ENCODE results near the gene MCF2L.

The MCF2L gene

DNA sequence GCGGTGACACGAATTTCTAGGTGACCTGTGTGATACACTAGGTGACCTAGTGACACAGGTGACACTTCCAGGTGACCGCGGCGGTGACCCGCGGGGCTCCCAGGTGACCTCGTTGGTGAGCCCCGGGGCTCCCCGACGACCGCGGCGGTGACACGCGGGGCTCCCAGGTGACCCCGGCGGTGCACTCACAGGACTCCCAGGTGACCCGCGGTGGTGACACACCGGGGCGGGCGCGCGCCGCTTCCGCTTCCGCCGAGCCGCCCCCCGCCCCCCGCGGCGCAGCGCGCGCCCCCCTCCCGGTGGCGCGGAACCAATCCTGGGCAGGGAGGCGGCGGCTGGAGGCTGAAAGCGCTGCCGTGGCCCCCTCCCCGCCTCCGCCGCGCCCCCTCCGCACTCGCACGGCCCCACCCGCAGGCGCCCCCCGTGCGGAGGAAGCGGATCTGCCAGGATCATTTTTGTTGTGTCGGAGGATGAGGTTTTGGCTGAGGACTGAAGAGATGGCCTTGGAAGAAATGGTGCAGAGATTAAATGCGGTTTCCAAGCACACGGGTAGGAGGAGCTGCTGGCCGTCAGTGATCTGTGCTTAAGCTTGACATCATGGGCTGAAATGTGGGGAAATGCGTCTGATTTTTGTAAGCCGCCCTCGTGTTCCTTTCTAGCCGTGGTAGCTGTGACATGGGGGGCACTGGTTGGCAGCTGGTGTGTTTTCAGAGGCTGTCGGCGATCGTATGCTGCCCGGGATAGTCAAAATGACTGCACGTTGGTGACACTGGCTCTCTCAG lies at the start of gene MCF2L:
Gene MCF2L (plus strand): TSS at position 305 of the 782 bp plus-strand sequence. CDS start 166 bp downstream, at position 471.
- Histone ChIP-seq H3K36me3 (ENCODE audit: control insufficient read depth in 2 of 2, insufficient read depth in 2 of 2, low read length in 2 of 2) (no peaks in the 10 kb centered on the region), H3K9ac (ENCODE audit: low read depth in 1 of 2, low read length in 2 of 2) (peak within 1 kb of the TSS; percentile 75 to 77), H3K9me3 (ENCODE audit: control insufficient read depth in 2 of 2, low read length in 2 of 2) (no peaks in the 10 kb centered on the region), H3K4me1 (ENCODE audit: control insufficient read depth in 2 of 2, insufficient read depth in 2 of 2, low read length in 2 of 2) (peaks cover 9 to 11% of the 10 kb centered on the region in 2 donors), H3K27ac (ENCODE audit: low read depth in 2 of 2, low read length in 2 of 2) (peak within 1 kb of the TSS; percentile 77 to 84), H3K4me3 (ENCODE audit: low read length in 2 of 2) (peak within 1 kb of the TSS; percentile 72 to 78), H3K27me3 (ENCODE audit: control insufficient read depth in 2 of 2, insufficient read depth in 2 of 2, low read length in 2 of 2) (peaks cover 0 to 5% of the 10 kb centered on the region in 2 donors)

GRCh38 chr13:112923962-112924361 lies 45.1 kb upstream of the MCF2L start:
- Histone ChIP-seq H3K4me3 (ENCODE audit: low read length in 2 of 2) (no peak overlapping the region), H3K9me3 (ENCODE audit: control insufficient read depth in 2 of 2, low read length in 2 of 2) (peaks cover 0 to 2% of the 10 kb centered on the region in 2 donors), H3K36me3 (ENCODE audit: control insufficient read depth in 2 of 2, insufficient read depth in 2 of 2, low read length in 2 of 2) (no peaks in the 10 kb centered on the region), H3K27me3 (ENCODE audit: control insufficient read depth in 2 of 2, insufficient read depth in 2 of 2, low read length in 2 of 2) (no peaks in the 10 kb centered on the region), H3K4me1 (ENCODE audit: control insufficient read depth in 2 of 2, insufficient read depth in 2 of 2, low read length in 2 of 2) (peaks cover 4% of the 10 kb centered on the region in 2 donors), H3K9ac (ENCODE audit: low read depth in 1 of 2, low read length in 2 of 2) (no peak overlapping the region), H3K27ac (ENCODE audit: low read depth in 2 of 2, low read length in 2 of 2) (no peak overlapping the region)

DNA sequence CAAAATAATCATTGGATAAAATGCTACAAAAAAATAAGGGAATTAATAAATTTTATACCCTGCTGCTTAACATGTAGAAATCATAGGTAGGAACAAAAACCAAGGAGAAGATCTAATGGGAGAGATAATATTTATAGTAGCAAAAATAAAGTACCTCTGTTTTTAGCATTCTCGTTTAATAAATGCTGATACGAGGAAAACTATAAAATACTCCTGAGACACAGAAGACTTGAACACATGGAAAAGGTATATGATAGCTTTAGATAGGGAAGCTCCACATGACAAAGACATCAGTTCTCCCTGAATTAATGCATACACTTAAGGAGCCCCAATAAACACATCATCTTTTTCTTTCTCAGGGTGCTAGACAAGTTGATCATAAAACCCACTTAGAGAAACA lies 44.6 kb upstream of the MCF2L start:
- no peaks in the 10 kb centered on the region for H3K27me3 ChIP-seq (ENCODE audit: control insufficient read depth in 2 of 2, insufficient read depth in 2 of 2, low read length in 2 of 2)
- H3K4me3 ChIP-seq (ENCODE audit: low read length in 2 of 2), result no peak overlapping the region

GRCh38 chr13:112926003-112926402 lies 43.0 kb upstream of the MCF2L start:
- Histone ChIP-seq H3K4me1 (ENCODE audit: control insufficient read depth in 2 of 2, insufficient read depth in 2 of 2, low read length in 2 of 2) (peaks cover 16% of the 10 kb centered on the region in 2 donors), H3K27ac (ENCODE audit: low read depth in 2 of 2, low read length in 2 of 2) (no peak overlapping the region), H3K9ac (ENCODE audit: low read depth in 1 of 2, low read length in 2 of 2) (no peak overlapping the region), H3K36me3 (ENCODE audit: control insufficient read depth in 2 of 2, insufficient read depth in 2 of 2, low read length in 2 of 2) (no peaks in the 10 kb centered on the region), H3K27me3 (ENCODE audit: control insufficient read depth in 2 of 2, insufficient read depth in 2 of 2, low read length in 2 of 2) (peaks cover 0 to 2% of the 10 kb centered on the region in 2 donors), H3K9me3 (ENCODE audit: control insufficient read depth in 2 of 2, low read length in 2 of 2) (peaks cover 0 to 2% of the 10 kb centered on the region in 2 donors), H3K4me3 (ENCODE audit: low read length in 2 of 2) (no peak overlapping the region)

More for the DNA sequence above, 44.6 kb upstream of the MCF2L start:
- Histone ChIP-seq H3K27ac (ENCODE audit: low read depth in 2 of 2, low read length in 2 of 2) (no peak overlapping the region), H3K36me3 (ENCODE audit: control insufficient read depth in 2 of 2, insufficient read depth in 2 of 2, low read length in 2 of 2) (no peaks in the 10 kb centered on the region), H3K9ac (ENCODE audit: low read depth in 1 of 2, low read length in 2 of 2) (no peak overlapping the region), H3K4me1 (ENCODE audit: control insufficient read depth in 2 of 2, insufficient read depth in 2 of 2, low read length in 2 of 2) (peaks cover 8% of the 10 kb centered on the region in 2 donors), H3K9me3 (ENCODE audit: control insufficient read depth in 2 of 2, low read length in 2 of 2) (peaks cover 0 to 2% of the 10 kb centered on the region in 2 donors)

DNA sequence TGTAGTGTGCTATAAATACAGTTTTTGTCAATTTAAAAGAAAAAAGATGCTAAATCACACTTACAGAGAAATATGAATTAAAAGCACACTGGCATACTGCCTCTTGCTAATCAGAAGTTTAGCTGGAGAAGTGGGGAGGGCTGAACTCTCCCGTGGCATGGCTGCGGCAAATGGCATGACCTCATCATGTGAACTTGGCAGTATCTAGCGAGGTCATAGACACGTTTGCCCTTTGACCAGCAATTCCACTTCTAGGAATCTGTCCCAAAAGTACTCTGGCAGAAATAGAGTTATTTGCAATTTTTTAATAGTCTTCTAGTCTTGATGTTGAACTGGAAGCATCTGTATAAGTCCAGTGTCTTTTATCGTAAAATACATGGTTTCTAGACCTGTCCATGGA lies 42.0 kb upstream of the MCF2L start:
- Histone ChIP-seq H3K36me3 (ENCODE audit: control insufficient read depth in 2 of 2, insufficient read depth in 2 of 2, low read length in 2 of 2) (no peaks in the 10 kb centered on the region), H3K27ac (ENCODE audit: low read depth in 2 of 2, low read length in 2 of 2) (no peak overlapping the region), H3K27me3 (ENCODE audit: control insufficient read depth in 2 of 2, insufficient read depth in 2 of 2, low read length in 2 of 2) (peaks cover 0 to 3% of the 10 kb centered on the region in 2 donors), H3K4me1 (ENCODE audit: control insufficient read depth in 2 of 2, insufficient read depth in 2 of 2, low read length in 2 of 2) (peaks cover 17 to 23% of the 10 kb centered on the region in 2 donors), H3K9me3 (ENCODE audit: control insufficient read depth in 2 of 2, low read length in 2 of 2) (peaks cover 0 to 2% of the 10 kb centered on the region in 2 donors), H3K9ac (ENCODE audit: low read depth in 1 of 2, low read length in 2 of 2) (no peak overlapping the region), H3K4me3 (ENCODE audit: low read length in 2 of 2) (no peak overlapping the region)

- no peak overlapping the region for H3K4me3 ChIP-seq (ENCODE audit: low read length in 2 of 2)
Measured at GRCh38 chr13:112928020-112928971, 40.7 kb upstream of the MCF2L start.

DNA sequence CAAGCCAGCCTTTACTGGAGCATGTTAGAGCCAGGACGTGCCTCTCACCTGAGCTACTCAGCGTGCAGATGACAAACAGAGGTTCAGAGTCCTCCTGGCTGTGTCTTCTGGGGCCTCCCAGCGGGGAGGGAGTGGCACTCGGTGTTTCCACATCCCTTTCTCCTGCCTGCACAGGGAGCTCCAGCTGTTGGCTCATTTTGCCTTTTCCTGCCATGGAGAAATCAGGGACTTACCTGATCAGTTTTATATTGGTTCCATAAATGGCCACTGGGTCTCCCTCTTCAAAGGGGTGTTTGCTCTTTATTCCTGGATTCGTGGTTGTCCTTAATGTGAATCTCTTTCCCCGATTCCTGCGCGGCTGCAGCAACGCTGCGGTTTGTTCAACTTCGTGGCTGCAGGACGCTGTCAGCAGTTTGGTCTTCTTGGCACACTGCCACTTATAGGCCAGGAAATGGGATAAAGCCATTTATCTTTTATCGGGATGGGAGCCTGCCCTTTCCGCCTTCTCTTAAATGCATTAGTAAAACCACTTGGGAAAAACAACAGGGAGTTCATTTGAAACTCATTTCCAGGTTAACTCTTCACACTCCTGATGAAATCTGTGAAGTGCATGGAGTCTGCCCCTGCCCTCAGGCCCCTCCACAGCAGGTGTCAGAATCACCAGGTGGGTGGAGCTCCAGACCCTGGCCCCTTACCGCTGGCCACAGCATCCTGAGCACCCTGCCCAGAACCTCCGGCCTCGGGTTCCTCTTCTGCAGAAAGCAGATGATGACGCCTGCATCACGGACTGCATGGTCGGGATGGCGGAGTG lies 39.8 kb upstream of the MCF2L start:
- H3K9ac ChIP-seq (ENCODE audit: low read depth in 1 of 2, low read length in 2 of 2), result no peak overlapping the region
- no peaks in the 10 kb centered on the region for H3K36me3 ChIP-seq (ENCODE audit: control insufficient read depth in 2 of 2, insufficient read depth in 2 of 2, low read length in 2 of 2)
- no peak overlapping the region for H3K4me3 ChIP-seq (ENCODE audit: low read length in 2 of 2)
- H3K9me3 ChIP-seq (ENCODE audit: control insufficient read depth in 2 of 2, low read length in 2 of 2), result peaks cover 0 to 2% of the 10 kb centered on the region in 2 donors
- H3K4me1 ChIP-seq (ENCODE audit: control insufficient read depth in 2 of 2, insufficient read depth in 2 of 2, low read length in 2 of 2), result peaks cover 17 to 23% of the 10 kb centered on the region in 2 donors
- no peak overlapping the region for H3K27ac ChIP-seq (ENCODE audit: low read depth in 2 of 2, low read length in 2 of 2)
- H3K27me3 ChIP-seq (ENCODE audit: control insufficient read depth in 2 of 2, insufficient read depth in 2 of 2, low read length in 2 of 2), result peaks cover 0 to 3% of the 10 kb centered on the region in 2 donors

More at GRCh38 chr13:112928020-112928971, 40.7 kb upstream of the MCF2L start:
- Histone ChIP-seq H3K27ac (ENCODE audit: low read depth in 2 of 2, low read length in 2 of 2) (no peak overlapping the region), H3K9ac (ENCODE audit: low read depth in 1 of 2, low read length in 2 of 2) (no peak overlapping the region), H3K36me3 (ENCODE audit: control insufficient read depth in 2 of 2, insufficient read depth in 2 of 2, low read length in 2 of 2) (no peaks in the 10 kb centered on the region), H3K4me1 (ENCODE audit: control insufficient read depth in 2 of 2, insufficient read depth in 2 of 2, low read length in 2 of 2) (peaks cover 17 to 23% of the 10 kb centered on the region in 2 donors), H3K27me3 (ENCODE audit: control insufficient read depth in 2 of 2, insufficient read depth in 2 of 2, low read length in 2 of 2) (peaks cover 0 to 3% of the 10 kb centered on the region in 2 donors), H3K9me3 (ENCODE audit: control insufficient read depth in 2 of 2, low read length in 2 of 2) (peaks cover 0 to 2% of the 10 kb centered on the region in 2 donors)

DNA sequence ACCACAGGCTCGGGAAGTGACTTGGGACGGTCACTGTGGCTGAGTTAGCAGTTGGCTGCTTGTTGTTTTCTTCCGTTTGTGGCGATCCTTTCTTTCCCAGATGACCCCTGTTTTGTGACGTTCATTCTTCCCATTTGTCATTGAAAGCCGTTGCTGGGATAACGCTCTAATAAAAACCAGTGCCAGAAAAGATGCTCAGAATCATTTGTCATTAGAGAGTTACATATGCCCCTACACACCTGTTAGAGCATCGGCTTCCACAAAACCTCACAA lies 39.3 kb upstream of the MCF2L start:
- H3K27ac ChIP-seq (ENCODE audit: low read depth in 2 of 2, low read length in 2 of 2), result no peak overlapping the region
- peaks cover 0 to 2% of the 10 kb centered on the region in 2 donors for H3K9me3 ChIP-seq (ENCODE audit: control insufficient read depth in 2 of 2, low read length in 2 of 2)
- H3K4me1 ChIP-seq (ENCODE audit: control insufficient read depth in 2 of 2, insufficient read depth in 2 of 2, low read length in 2 of 2), result peaks cover 17 to 23% of the 10 kb centered on the region in 2 donors
- no peak overlapping the region for H3K4me3 ChIP-seq (ENCODE audit: low read length in 2 of 2)
- no peak overlapping the region for H3K9ac ChIP-seq (ENCODE audit: low read depth in 1 of 2, low read length in 2 of 2)
- no peaks in the 10 kb centered on the region for H3K36me3 ChIP-seq (ENCODE audit: control insufficient read depth in 2 of 2, insufficient read depth in 2 of 2, low read length in 2 of 2)
- peaks cover 0 to 3% of the 10 kb centered on the region in 2 donors for H3K27me3 ChIP-seq (ENCODE audit: control insufficient read depth in 2 of 2, insufficient read depth in 2 of 2, low read length in 2 of 2)

DNA sequence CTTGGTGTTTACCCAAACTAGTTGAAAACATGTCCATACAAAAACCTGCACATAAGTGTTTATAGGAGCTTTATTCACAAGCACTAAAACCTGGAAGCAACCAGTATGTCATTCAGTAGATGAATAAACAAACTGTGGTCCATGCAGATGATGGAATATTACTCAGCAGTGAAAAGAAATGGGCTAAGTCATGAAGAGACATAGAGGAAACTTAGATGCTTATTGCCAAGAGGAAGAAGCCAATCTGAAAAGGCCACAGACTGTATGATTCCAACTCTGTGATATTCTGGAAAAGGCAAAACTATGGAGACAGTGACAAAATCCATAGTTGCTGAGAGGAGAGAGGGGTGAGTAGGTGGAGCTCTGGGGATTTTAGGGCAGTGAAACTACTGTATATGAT lies 38.8 kb upstream of the MCF2L start:
- H3K36me3 ChIP-seq (ENCODE audit: control insufficient read depth in 2 of 2, insufficient read depth in 2 of 2, low read length in 2 of 2), result no peaks in the 10 kb centered on the region
- H3K27ac ChIP-seq (ENCODE audit: low read depth in 2 of 2, low read length in 2 of 2), result no peak overlapping the region
- no peak overlapping the region for H3K9ac ChIP-seq (ENCODE audit: low read depth in 1 of 2, low read length in 2 of 2)
- peaks cover 0 to 2% of the 10 kb centered on the region in 2 donors for H3K9me3 ChIP-seq (ENCODE audit: control insufficient read depth in 2 of 2, low read length in 2 of 2)
- H3K4me3 ChIP-seq (ENCODE audit: low read length in 2 of 2), result no peak overlapping the region
- H3K4me1 ChIP-seq (ENCODE audit: control insufficient read depth in 2 of 2, insufficient read depth in 2 of 2, low read length in 2 of 2), result peaks cover 17 to 23% of the 10 kb centered on the region in 2 donors
- H3K27me3 ChIP-seq (ENCODE audit: control insufficient read depth in 2 of 2, insufficient read depth in 2 of 2, low read length in 2 of 2), result peaks cover 0 to 3% of the 10 kb centered on the region in 2 donors

Measured in mucosa of rectum (tissue), 2 donors.